H1 (cell line): ENCODE measurements around the gene PAK2. TPM values are rescaled to one million over a fixed set of nuclear protein-coding genes. Genes with fewer than 3 reads are reported as not detected.

ENCODE experiments used
- CTCF ChIA-PET: fragments of 300-600 bp; sonication (Branson Sonifier 250); formaldehyde crosslinking; loops from one replicate; lab custom pipeline; 2021; ENCODE audit not compliant: partially characterized antibody; lab: Charles Lee
- POLR2A ChIA-PET: fragments of 300-600 bp; sonication (Branson Sonifier 250); formaldehyde crosslinking; loops from one replicate; lab custom pipeline; 2021; ENCODE audit warnings: inconsistent platforms; ENCODE audit not compliant: partially characterized antibody; lab: Charles Lee
- DNase-seq, 2 experiments: peaks; one replicate each; pipeline versions ENCODE4 v3.0.0 to v3.0.0-alpha.2; 2010 to 2022; ENCODE audit warnings: low spot score in 2 of 2, low read depth in 1 of 2, mixed read lengths in 1 of 2
- FAIRE-seq: peaks from 2 replicates; lab custom pipeline; 2011; peaks lifted over from hg19 to GRCh38; lab: Jason Lieb, UNC
- H2AFZ ChIP-seq: 2 replicates; pipeline ENCODE4 v1.8.1; 2012; ENCODE audit warnings: low read length, inconsistent platforms
- H2AK5ac ChIP-seq: 2 replicates; pipeline ENCODE4 v1.6.1; 2013; ENCODE audit warnings: low read depth, low read length
- H2BK120ac ChIP-seq: replicated peaks from 2 replicates; pipeline ENCODE3; 2013; ENCODE audit warnings: low read depth, low read length, inconsistent platforms
- H2BK12ac ChIP-seq: 2 replicates; pipeline ENCODE4 v1.6.1; 2013; ENCODE audit warnings: low read depth, low read length
- H2BK15ac ChIP-seq: 2 replicates; pipeline ENCODE4 v1.6.1; 2013; ENCODE audit warnings: low read length
- H2BK20ac ChIP-seq: 2 replicates; pipeline ENCODE4 v1.6.1; 2013; ENCODE audit warnings: low read length
- H2BK5ac ChIP-seq: 2 replicates; pipeline ENCODE4 v1.6.1; 2013; ENCODE audit warnings: low read depth, low read length
- H3K14ac ChIP-seq: 2 replicates; pipeline ENCODE4 v1.6.1; 2013; ENCODE audit warnings: inconsistent platforms; ENCODE audit not compliant: insufficient read length
- H3K18ac ChIP-seq: 2 replicates; pipeline ENCODE4 v1.6.1; 2013; ENCODE audit warnings: low read length; ENCODE audit errors: extremely low read depth
- H3K23ac ChIP-seq: 2 replicates; pipeline ENCODE4 v1.6.1; 2013; ENCODE audit warnings: inconsistent platforms; ENCODE audit not compliant: insufficient read length
- H3K23me2 ChIP-seq: 2 replicates; pipeline ENCODE4 v1.6.1; 2013; ENCODE audit warnings: low read depth, low read length
- H3K27ac ChIP-seq: 2 replicates; pipeline ENCODE4 v1.6.1; 2011; ENCODE audit warnings: low read depth, low read length, inconsistent platforms
- H3K27me3 ChIP-seq, 4 experiments: replicated peaks in 1 of 4; 1 replicate in 1 of 4; 2 replicates in 3 of 4; pipeline versions ENCODE4 v1.6.1 to v1.8.1; 2011 to 2013; ENCODE audit warnings: low read length in 3 of 4, mild to moderate bottlenecking in 3 of 4, inconsistent platforms in 2 of 4, mixed read lengths in 2 of 4, moderate library complexity in 1 of 4; ENCODE audit not compliant: control insufficient read depth in 3 of 4, insufficient read depth in 3 of 4; ENCODE audit errors: extremely low read depth in 1 of 4
- H3K36me3 ChIP-seq, 4 experiments: 2 replicates each; pipeline versions ENCODE4 v1.6.1 to v1.8.1; 2011 to 2013; ENCODE audit warnings: mild to moderate bottlenecking in 4 of 4, low read length in 3 of 4, moderate library complexity in 2 of 4, control low read depth in 1 of 4, inconsistent platforms in 1 of 4; ENCODE audit not compliant: insufficient read depth in 4 of 4, control insufficient read depth in 2 of 4
- H3K4ac ChIP-seq: replicated peaks from 2 replicates; pipeline ENCODE3; 2013; ENCODE audit warnings: low read length, low read depth, mixed read lengths, inconsistent platforms; ENCODE audit not compliant: insufficient read length
- H3K4me1 ChIP-seq, 4 experiments: replicated peaks in 1 of 4; 1 replicate in 1 of 4; 2 replicates in 3 of 4; pipeline versions ENCODE4 v1.6.1 to v1.8.1; 2011 to 2013; ENCODE audit warnings: low read length in 3 of 4, inconsistent platforms in 2 of 4, mixed read lengths in 1 of 4; ENCODE audit not compliant: insufficient read depth in 4 of 4, control insufficient read depth in 3 of 4
- H3K4me2 ChIP-seq, 2 experiments: 2 replicates each; pipeline versions ENCODE4 v1.6.1 to v1.8.1; 2011 to 2013; ENCODE audit warnings: low read depth in 2 of 2, low read length in 2 of 2, control low read depth in 1 of 2, inconsistent platforms in 1 of 2, mild to moderate bottlenecking in 1 of 2; ENCODE audit not compliant: insufficient read depth in 1 of 2
- H3K4me3 ChIP-seq, 4 experiments: fragments of 200-600, 300-600 bp in 1 of 4; sonication (generic), shearing (Covaris generic), sonication (Bioruptor Twin) in 1 of 4; 2 replicates each; pipeline versions ENCODE4 v1.5.1 to v1.8.1; 2011 to 2016; ENCODE audit warnings: low read length in 4 of 4, low read depth in 3 of 4, control low read depth in 2 of 4, inconsistent platforms in 2 of 4, mild to moderate bottlenecking in 2 of 4, mixed read lengths in 1 of 4, moderate library complexity in 1 of 4; ENCODE audit not compliant: insufficient read depth in 2 of 4; ENCODE audit errors: extremely low read depth in 1 of 4
- H3K56ac ChIP-seq: replicated peaks from 2 replicates; pipeline ENCODE3; 2013; ENCODE audit warnings: low read depth, mild to moderate bottlenecking, mixed read lengths, low read length, inconsistent platforms; ENCODE audit not compliant: insufficient read length
- H3K79me1 ChIP-seq: 2 replicates; pipeline ENCODE4 v1.6.1; 2013; ENCODE audit warnings: low read depth, low read length, control low read depth
- H3K79me2 ChIP-seq, 2 experiments: 2 replicates each; pipeline versions ENCODE4 v1.6.1 to v1.8.1; 2012 to 2013; ENCODE audit warnings: low read length in 2 of 2, mild to moderate bottlenecking in 2 of 2, inconsistent platforms in 1 of 2; ENCODE audit not compliant: insufficient read depth in 2 of 2, control insufficient read depth in 1 of 2
- H3K9ac ChIP-seq, 4 experiments: replicated peaks in 1 of 4; 1 replicate in 1 of 4; 2 replicates in 3 of 4; pipeline versions ENCODE4 v1.6.1 to v1.8.1; 2011 to 2013; ENCODE audit warnings: low read depth in 3 of 4, low read length in 3 of 4, control low read depth in 2 of 4, mild to moderate bottlenecking in 2 of 4, moderate library complexity in 2 of 4, inconsistent platforms in 1 of 4; ENCODE audit errors: extremely low read depth in 1 of 4
- H3K9me3 ChIP-seq, 2 experiments: 2 replicates each; pipeline versions ENCODE4 v1.6.1 to v1.8.1; 2012 to 2013; ENCODE audit warnings: mild to moderate bottlenecking in 2 of 2, moderate library complexity in 2 of 2, control low read depth in 1 of 2, inconsistent platforms in 1 of 2, low read depth in 1 of 2, low read length in 1 of 2, mixed read lengths in 1 of 2; ENCODE audit not compliant: insufficient read depth in 2 of 2
- H4K20me1 ChIP-seq, 2 experiments: replicated peaks in 1 of 2; 2 replicates each; pipeline versions ENCODE3 to v1.8.1; 2011 to 2013; ENCODE audit warnings: inconsistent platforms in 2 of 2, low read length in 2 of 2, mild to moderate bottlenecking in 1 of 2; ENCODE audit not compliant: insufficient read depth in 2 of 2, control insufficient read depth in 1 of 2
- H4K5ac ChIP-seq: 2 replicates; pipeline ENCODE4 v1.6.1; 2013; ENCODE audit warnings: low read length, low read depth, mixed read lengths, inconsistent platforms; ENCODE audit not compliant: insufficient read length
- H4K8ac ChIP-seq: 2 replicates; pipeline ENCODE4 v1.8.0; 2013; ENCODE audit warnings: mild to moderate bottlenecking, moderate library complexity, low read length, inconsistent platforms; ENCODE audit not compliant: insufficient read depth; ENCODE audit errors: extremely low read depth
- H4K91ac ChIP-seq: replicated peaks from 2 replicates; pipeline ENCODE3; 2013; ENCODE audit warnings: low read length, mixed read lengths, inconsistent platforms; ENCODE audit not compliant: insufficient read length
- CHD1 ChIP-seq: IDR thresholded peaks from 2 replicates; pipeline ENCODE4 v1.6.1; 2012; ENCODE audit warnings: low read depth, low read length, improper control_type of control experiment
- EP300 ChIP-seq, 2 experiments: IDR thresholded peaks; 1 replicate in 1 of 2; 2 replicates in 1 of 2; pipeline ENCODE4 v1.6.1; 2011 to 2012; ENCODE audit warnings: low read depth in 2 of 2, low read length in 2 of 2, mild to moderate bottlenecking in 2 of 2, borderline replicate concordance in 1 of 2, inconsistent platforms in 1 of 2, moderate library complexity in 1 of 2
- KDM4A ChIP-seq: IDR thresholded peaks from one replicate; pipeline ENCODE4 v1.7.1; 2012; ENCODE audit warnings: low read depth, mild to moderate bottlenecking, moderate library complexity, low read length, inconsistent platforms; ENCODE audit not compliant: severe bottlenecking
- MAX ChIP-seq: IDR thresholded peaks from 2 replicates; pipeline ENCODE4 v1.6.1; 2012; ENCODE audit warnings: inconsistent platforms
- RXRA ChIP-seq: IDR thresholded peaks from 2 replicates; pipeline ENCODE4 v1.6.1; 2011; ENCODE audit warnings: low read depth, mild to moderate bottlenecking, low read length, moderate library complexity; ENCODE audit not compliant: insufficient read depth
- SIN3A ChIP-seq, 2 experiments: IDR thresholded peaks in 1 of 2; conservative IDR thresholded peaks in 1 of 2; 2 replicates each; pipeline ENCODE4 v1.6.1; 2011 to 2012; ENCODE audit warnings: low read length in 2 of 2, improper control_type of control experiment in 1 of 2, low read depth in 1 of 2, mild to moderate bottlenecking in 1 of 2
- TBP ChIP-seq: IDR thresholded peaks from 2 replicates; pipeline ENCODE4 v1.6.1; 2011; ENCODE audit warnings: low read depth, low read length, improper control_type of control experiment
- WGBS, 2 experiments: shearing (Covaris generic) in 1 of 2; methylation state at CpG; one replicate each; pipeline versions ENCODE4 v1.1.6 to v1.1.7; 2013 to 2015; ENCODE audit warnings: low lambda C conversion rate in 2 of 2, mixed read lengths in 2 of 2, inconsistent platforms in 1 of 2, low coverage in 1 of 2, missing lambda C conversion rate in 1 of 2; ENCODE audit not compliant: insufficient replicate concordance in 2 of 2, insufficient coverage in 1 of 2, insufficient read length in 1 of 2; ENCODE audit errors: extremely low coverage in 1 of 2, missing lambda C conversion rate in 1 of 2; 5-methylcytosine and 5-hydroxymethylcytosine counted together
- long read RNA-seq, 2 experiments: library from RNA in 1 of 2; library from capped mRNA in 1 of 2; stranded (forward); transcript quantifications; one replicate each; pipeline ENCODE4 v2.0.0, GENCODE V29; 2021; ENCODE audit warnings: inconsistent platforms in 1 of 2
- polyA minus RNA-seq, 3 experiments: library from RNA; depleted of rRNA, polyadenylated mRNA; stranded (reverse); fragments of >200 nt; gene quantifications; 1 replicate in 2 of 3; 2 replicates in 1 of 3; pipeline ENCODE4 v1.2.3, GENCODE V29; 2011
- polyA plus RNA-seq, 7 experiments: library from polyadenylated mRNA; depleted of rRNA in 3 of 7; stranded (reverse) in 5 of 7; unstranded in 2 of 7; fragments of >200 nt in 5 of 7; fragments of 200-250 nt in 2 of 7; gene quantifications; 1 replicate in 5 of 7; 2 replicates in 1 of 7; 4 replicates in 1 of 7; pipeline versions ENCODE4 v1.2.1 to v1.2.3, GENCODE V29; 2011 to 2013; ENCODE audit warnings: missing spikeins in 2 of 7, mixed read lengths in 2 of 7
- total RNA-seq: library from RNA; stranded (reverse); fragmentation: NEBNext Ultra II Directional; extraction: Animal tissue kit (Norgen Biotek cat#: 25700); gene quantifications from 2 replicates; pipeline ENCODE4 v1.2.1, GENCODE V29; 2021

PAK2 gene
- 60.5 and 62.8 TPM in 2 replicates for total RNA-seq
- 8.5 and 13.1 TPM in 2 replicates for polyA plus RNA-seq (2011; rRNA removed)
- 16.2 TPM for polyA plus RNA-seq (2011; cell fraction: cytosol; rRNA removed)
- 9.3 TPM for polyA plus RNA-seq (2011; cell fraction: nucleus; rRNA removed)
- 41.1 to 57.7 TPM (median 43.2 TPM) in 4 replicates for polyA plus RNA-seq (2012, experiment 1 of 2)
- polyA plus RNA-seq (2012, experiment 2 of 2) = 8.8 TPM
- 25.1 TPM for polyA plus RNA-seq (2013, experiment 1 of 2)
- polyA plus RNA-seq (2013, experiment 2 of 2) = 24.6 TPM
- polyA minus RNA-seq (2011; rRNA and poly(A)+ RNA removed) = 61.8 and 103 TPM in 2 replicates
- polyA minus RNA-seq (2011; cell fraction: cytosol; rRNA and poly(A)+ RNA removed) = 34.8 TPM
- 39.8 TPM for polyA minus RNA-seq (2011; cell fraction: nucleus; rRNA and poly(A)+ RNA removed)
- long read RNA-seq, experiment 1, full-length matches to known transcripts = 15 of 55 reads
- long read RNA-seq, experiment 1, partial matches to known transcripts = 25 of 55 reads
- long read RNA-seq, experiment 1, other reads (novel, unspliced or antisense) = 15 of 55 reads
- long read RNA-seq, experiment 2, partial matches to known transcripts = 4 of 14 reads
- long read RNA-seq, experiment 2, other reads (novel, unspliced or antisense) = 10 of 14 reads

GRCh38 chr3:196739671-196740480 lies at the start of gene PAK2:
Gene PAK2 (plus strand): TSS chr3:196739857. CDS start chr3:196782647, 42,790 bp downstream.
- no peak for FAIRE-seq
- TF ChIP-seq MAX (peak; percentile 69), CHD1 (no peak), KDM4A (peak; percentile 87), RXRA (no peak), EP300 (IDR thresholded peaks at IDR 0.05; ENCODE audit: borderline replicate concordance in 1 of 2, low read depth in 2 of 2, low read length in 2 of 2) (no peak), TBP (0 out of 2 replicates have a peak, but pooled peaks have one; percentile 32), SIN3A (conservative IDR thresholded peaks at IDR 0.05 in 1 of 2, IDR thresholded peaks at IDR 0.05 in 1 of 2; ENCODE audit: low read depth in 1 of 2, low read length in 2 of 2) (no peak; a peak in 1 of 4 replicates)

More at GRCh38 chr3:196739671-196740480, at the start of gene PAK2:
- POLR2A ChIA-PET = interaction anchor here (0.8 to 2.7 kb wide), 22 partner anchors 9 to 199 kb away, joined by 3 to 23 read pairs (median 4); partner anchors contain the start of genes CEP19, FBXO45, PIGX and SENP5
- Histone ChIP-seq H3K18ac (peak within 1 kb of the TSS; percentile 34), H2BK12ac (no peak within 1 kb of the TSS), H3K9me3 (no peaks in the 10 kb centered on the region), H4K91ac (peak within 1 kb of the TSS; percentile 73), H3K79me1 (no peaks in the 10 kb centered on the region), H2AK5ac (no peak within 1 kb of the TSS), H4K8ac (peak within 1 kb of the TSS; percentile 96), H3K36me3 (no peaks in the 10 kb centered on the region), H3K4me1 (peaks cover 0 to 4% (median 0%) of the 10 kb centered on the region in 4 experiments; a peak in 2 of 7 replicates), H2BK5ac (peak within 1 kb of the TSS; percentile 61), H3K4me3 (peak within 1 kb of the TSS; percentile 80 to 99 (median 92)), H3K4me2 (peak within 1 kb of the TSS; percentile 87 to 88), H3K79me2 (peaks cover 18 to 49% of the 10 kb centered on the region in 2 experiments), H4K20me1 (no peaks in the 10 kb centered on the region), H3K27ac (peak within 1 kb of the TSS; percentile 90), H4K5ac (peak within 1 kb of the TSS; percentile 74), H2AFZ (peak within 1 kb of the TSS; percentile 22; the same call in 1 of the 2 replicates), H2BK120ac (peak within 1 kb of the TSS; percentile 69), H3K27me3 (no peaks in the 10 kb centered on the region), H3K56ac (peak within 1 kb of the TSS; percentile 90), H2BK20ac (no peak within 1 kb of the TSS), H3K23me2 (peaks cover 3% of the 10 kb centered on the region; the same call in 1 of the 2 replicates), H3K14ac (no peak within 1 kb of the TSS), H2BK15ac (no peak within 1 kb of the TSS), H3K4ac (no peak within 1 kb of the TSS), H3K23ac (no peak within 1 kb of the TSS), H3K9ac (peak within 1 kb of the TSS; percentile 84 to 95 (median 88))
- WGBS, 2 experiments = 0% methylated on average over 37 of the region's 86 CpGs; no CpG with 5 or more reads in 1 of the 2 experiments
- CTCF ChIA-PET = interaction anchor here (0.6 to 1.2 kb wide), 3 partner anchors 27 to 825 kb away, joined by 3 read pairs; partner anchors contain the start of genes CEP19 and PIGX
- peak; percentile 68 to 87 for DNase-seq
